GM13976 (cell line): ENCODE data around the gene WFDC11.
"Not testable (repeated sequence)": the region's sequence is repeated elsewhere in the genome, so short reads cannot be mapped to it uniquely, and the experiment has no call there.

Source experiments
- DNase-seq: peaks from one replicate; pipeline ENCODE4 v3.0.0; 2012; ENCODE audit warnings: low spot score
- CTCF ChIP-seq: IDR thresholded peaks from 2 replicates; pipeline ENCODE4 v1.5.1; 2012; ENCODE audit warnings: borderline replicate concordance, mild to moderate bottlenecking; ENCODE audit not compliant: insufficient read depth; ENCODE audit errors: extremely low read depth, missing control alignments, control extremely low read depth
- in situ Hi-C: fragments of 300-500 bp; cut with MboI; formaldehyde crosslinking; loops from one replicate; pipeline ENCODE4 v1.12.0; 2022; ENCODE audit warnings: low sequenced_read_pairs, mixed read lengths, inconsistent platforms; ENCODE audit not compliant: unreplicated experiment

Gene WFDC11

GRCh38 chr20:45670139-45670538, at the start of gene WFDC11:
WFDC11 (minus strand) TSS chr20:45670239; CDS start chr20:45650600, 19,639 bp downstream.
- in situ Hi-C loops, result no loop called here
- TF ChIP-seq CTCF, result no peak
- no peak for DNase-seq

- in situ Hi-C loops, DNase-seq: not testable (repeated sequence)
Observed at GRCh38 chr20:45716141-45716688, 46.2 kb upstream of the WFDC11 start.

GRCh38 chr20:45704969-45705637, 35.1 kb upstream of the WFDC11 start, which contains the start of gene WFDC10B:
WFDC10B (minus strand) TSS chr20:45705019; CDS start chr20:45685992, 19,027 bp downstream.
- DNase-seq, result no peak
- TF ChIP-seq CTCF, result no peak
- in situ Hi-C loops, result no loop called here

GRCh38 chr20:45701873-45702272, 31.8 kb upstream of the WFDC11 start, which contains the start of gene WFDC13:
WFDC13 (plus strand) TSS chr20:45702038; CDS start chr20:45702124, 86 bp downstream.
- in situ Hi-C loops, result no loop called here
- DNase-seq, result no peak
- no peak for TF ChIP-seq CTCF

GRCh38 chr20:45701104-45701503, 31.1 kb upstream of the WFDC11 start:
- in situ Hi-C loops, result no loop called here
- peak; percentile 31 for DNase-seq
- no peak for TF ChIP-seq CTCF

- in situ Hi-C loops, result no loop called here
- no peak for TF ChIP-seq CTCF
- DNase-seq, result no peak
Observed at GRCh38 chr20:45695496-45695895, 25.5 kb upstream of the WFDC11 start.

- DNase-seq, in situ Hi-C loops: not testable (repeated sequence)
Observed at GRCh38 chr20:45693346-45693745, 23.3 kb upstream of the WFDC11 start.
